T-helper 2 cell treated with Interferon-gamma antibody and Interleukin-4, amounts not matched to agents 100 ng/mL and 5 ng/mL, for 36 hours (primary cell): Measurements from ENCODE around the gene FGF4. TPM values are rescaled to one million over a fixed set of nuclear protein-coding genes. Genes with fewer than 3 reads are reported as not detected.
"Not testable (repeated sequence)": the region's sequence is repeated elsewhere in the genome, so short reads cannot be mapped to it uniquely, and the experiment has no call there.

ENCODE experiments used
- intact Hi-C: fragments of 100-400 bp; cut with micrococcal nuclease; formaldehyde crosslinking; loops from one replicate; pipeline ENCODE4 v1.15.1; 2023
- total RNA-seq: library from RNA; stranded (reverse); gene quantifications from 2 replicates; pipeline ENCODE4 v1.2.3, GENCODE V29; 2022

FGF4 gene
- total RNA-seq, 1 donor from 2014 or later = not detected

- intact Hi-C loops = no loop called here
Measured at GRCh38 chr11:69778373-69778772, 3.2 kb upstream of the FGF4 start.

- intact Hi-C loops = no loop called here
Measured at GRCh38 chr11:69774354-69775162, 583 bp downstream of the FGF4 start.

GRCh38 chr11:69773626-69774353 lies 1.4 kb downstream of the FGF4 start:
- intact Hi-C loops = no loop called here

GRCh38 chr11:69771466-69771865 lies 3.7 kb downstream of the FGF4 start:
- intact Hi-C loops = no loop called here

GRCh38 chr11:69770540-69770939 lies 4.6 kb downstream of the FGF4 start:
- intact Hi-C loops = no loop called here

- intact Hi-C loops = no loop called here
Measured at GRCh38 chr11:69765498-69765995, 9.6 kb downstream of the FGF4 start.

GRCh38 chr11:69764918-69765317 lies 10.2 kb downstream of the FGF4 start:
- intact Hi-C loops = not testable (repeated sequence)

- intact Hi-C loops = no loop called here
Measured at GRCh38 chr11:69760319-69760718, 14.8 kb downstream of the FGF4 start.

- intact Hi-C loops = no loop called here
Measured at GRCh38 chr11:69752890-69753289, 22.3 kb downstream of the FGF4 start.

GRCh38 chr11:69750875-69751597 lies 24.1 kb downstream of the FGF4 start:
- intact Hi-C loops = no loop called here

GRCh38 chr11:69750108-69750850 lies 24.9 kb downstream of the FGF4 start:
- intact Hi-C loops = no loop called here

- intact Hi-C loops = no loop called here
Measured at GRCh38 chr11:69748637-69749036, 26.5 kb downstream of the FGF4 start.

- intact Hi-C loops = no loop called here
Measured at GRCh38 chr11:69746752-69747742, 28.1 kb downstream of the FGF4 start.

GRCh38 chr11:69746140-69746539 lies 29.0 kb downstream of the FGF4 start:
- intact Hi-C loops = no loop called here

GRCh38 chr11:69745201-69745600 lies 29.9 kb downstream of the FGF4 start:
- intact Hi-C loops = no loop called here

- intact Hi-C loops = no loop called here
Measured at GRCh38 chr11:69744435-69744834, 30.7 kb downstream of the FGF4 start.

- intact Hi-C loops = no loop called here
Measured at GRCh38 chr11:69734841-69735240, 40.3 kb downstream of the FGF4 start.

- intact Hi-C loops = no loop called here
Measured at GRCh38 chr11:69734367-69734766, 40.8 kb downstream of the FGF4 start.

GRCh38 chr11:69732910-69733309 lies 42.2 kb downstream of the FGF4 start:
- intact Hi-C loops = no loop called here

GRCh38 chr11:69731110-69731509 lies 44.0 kb downstream of the FGF4 start:
- intact Hi-C loops = no loop called here
